Measurements from ENCODE around the gene PARD3B. TPM values are rescaled to one million over a fixed set of nuclear protein-coding genes. Genes with fewer than 3 reads are reported as not detected.

Gene PARD3B
- total RNA-seq, 1 experiment from 2014 or later = 3.6 TPM

DNA sequence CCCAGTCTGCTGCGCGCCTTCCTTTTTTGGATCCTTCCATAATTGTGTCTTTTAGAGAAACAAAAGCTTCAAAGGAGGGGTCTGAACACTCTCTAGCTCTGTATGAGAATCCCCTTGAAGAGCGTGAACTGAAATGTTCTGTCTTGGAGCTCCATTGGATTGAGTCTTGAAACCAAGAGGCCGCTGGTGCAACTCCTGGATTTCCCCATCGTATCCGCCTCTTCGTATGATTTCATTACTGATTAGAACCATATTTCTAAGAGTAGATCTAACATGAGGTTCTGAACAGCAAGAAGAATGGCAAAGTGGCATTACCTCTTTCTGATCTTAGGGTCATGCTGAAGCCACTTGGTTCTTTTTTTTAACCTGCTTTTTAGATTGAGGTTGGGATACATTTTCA, 1105.7 kb downstream of the PARD3B start:
- Histone ChIP-seq H3K4me3 (ENCODE audit: low read depth in 2 of 2, low read length in 2 of 2) (no peak overlapping the region), H3K9me3 (ENCODE audit: control insufficient read depth, insufficient read depth, low read depth, low read length) (no peaks in the 10 kb centered on the region), H3K27ac (ENCODE audit: low read length) (no peak overlapping the region), H3K36me3 (ENCODE audit: control insufficient read depth, insufficient read depth, low read length) (no peaks in the 10 kb centered on the region), H3K4me1 (ENCODE audit: control insufficient read depth, insufficient read depth, low read length) (no peaks in the 10 kb centered on the region), H3K27me3 (ENCODE audit: control insufficient read depth, insufficient read depth, low read length) (no peaks in the 10 kb centered on the region)
- ATAC-seq (no peak), DNase-seq (ENCODE audit: low read depth, low spot score) (no peak)
- POLR2A ChIA-PET = no interaction called here
- TF ChIP-seq REST (IDR thresholded peaks at IDR 0.05; ENCODE audit: insufficient read depth in 1 of 2, low read depth in 2 of 2, low read length in 1 of 2) (no peak), SIN3A (IDR thresholded peaks at IDR 0.05; ENCODE audit: borderline replicate concordance, insufficient read depth, low read depth, low read length) (no peak), TCF7L2 (IDR thresholded peaks at IDR 0.05; ENCODE audit: low read depth, low read length) (no peak), POLR2AphosphoS5 (IDR thresholded peaks at IDR 0.05; ENCODE audit: low read depth, low read length) (no peak)
- TF ChIP-seq, protein P1, sequence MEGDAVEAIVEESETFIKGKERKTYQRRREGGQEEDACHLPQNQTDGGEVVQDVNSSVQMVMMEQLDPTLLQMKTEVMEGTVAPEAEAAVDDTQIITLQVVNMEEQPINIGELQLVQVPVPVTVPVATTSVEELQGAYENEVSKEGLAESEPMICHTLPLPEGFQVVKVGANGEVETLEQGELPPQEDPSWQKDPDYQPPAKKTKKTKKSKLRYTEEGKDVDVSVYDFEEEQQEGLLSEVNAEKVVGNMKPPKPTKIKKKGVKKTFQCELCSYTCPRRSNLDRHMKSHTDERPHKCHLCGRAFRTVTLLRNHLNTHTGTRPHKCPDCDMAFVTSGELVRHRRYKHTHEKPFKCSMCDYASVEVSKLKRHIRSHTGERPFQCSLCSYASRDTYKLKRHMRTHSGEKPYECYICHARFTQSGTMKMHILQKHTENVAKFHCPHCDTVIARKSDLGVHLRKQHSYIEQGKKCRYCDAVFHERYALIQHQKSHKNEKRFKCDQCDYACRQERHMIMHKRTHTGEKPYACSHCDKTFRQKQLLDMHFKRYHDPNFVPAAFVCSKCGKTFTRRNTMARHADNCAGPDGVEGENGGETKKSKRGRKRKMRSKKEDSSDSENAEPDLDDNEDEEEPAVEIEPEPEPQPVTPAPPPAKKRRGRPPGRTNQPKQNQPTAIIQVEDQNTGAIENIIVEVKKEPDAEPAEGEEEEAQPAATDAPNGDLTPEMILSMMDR (IDR thresholded peaks at IDR 0.05) = no peak
- CTCF ChIA-PET = interaction anchor here (0.6 kb wide), 1 partner anchor 21 kb away, joined by 5 read pairs; no protein-coding TSS in a partner anchor
- intact Hi-C loops (cut with micrococcal nuclease; ENCODE audit: unreplicated experiment) (no loop called here), in situ Hi-C loops (cut with HindIII; ENCODE audit: low pct_unique_long_range_greater_than_20kb, low sequenced_read_pairs) (no loop called here)
- BruUV-seq (replicated peaks) = no TSS peak

- BruUV-seq (replicated peaks) = no TSS peak
- no peaks in the 10 kb centered on the region for H3K4me1 ChIP-seq (ENCODE audit: control insufficient read depth, insufficient read depth, low read length)
- intact Hi-C loops (cut with micrococcal nuclease; ENCODE audit: unreplicated experiment) (no loop called here), in situ Hi-C loops (cut with HindIII; ENCODE audit: low pct_unique_long_range_greater_than_20kb, low sequenced_read_pairs) (no loop called here)
- ATAC-seq (no peak), DNase-seq (ENCODE audit: low read depth, low spot score) (no peak)
- no peaks in the 10 kb centered on the region for H3K27me3 ChIP-seq (ENCODE audit: control insufficient read depth, insufficient read depth, low read length)
- H3K9me3 ChIP-seq (ENCODE audit: control insufficient read depth, insufficient read depth, low read depth, low read length) = no peaks in the 10 kb centered on the region
- no peak overlapping the region for H3K4me3 ChIP-seq (ENCODE audit: low read depth in 2 of 2, low read length in 2 of 2)
- TF ChIP-seq REST (IDR thresholded peaks at IDR 0.05; ENCODE audit: insufficient read depth in 1 of 2, low read depth in 2 of 2, low read length in 1 of 2) = no peak
- no peak for TF ChIP-seq SIN3A (IDR thresholded peaks at IDR 0.05; ENCODE audit: borderline replicate concordance, insufficient read depth, low read depth, low read length)
- TF ChIP-seq, protein P1 (IDR thresholded peaks at IDR 0.05) = no peak
- no peak for TF ChIP-seq POLR2AphosphoS5 (IDR thresholded peaks at IDR 0.05; ENCODE audit: low read depth, low read length)
- no peak for TF ChIP-seq TCF7L2 (IDR thresholded peaks at IDR 0.05; ENCODE audit: low read depth, low read length)
- ChIA-PET POLR2A (interaction anchor here (0.6 kb wide), 2 partner anchors 23 to 686 kb away, joined by 7 to 12 read pairs; no protein-coding TSS in a partner anchor), CTCF (interaction anchor here (0.7 kb wide), 1 partner anchor 13 kb away, joined by 8 read pairs; no protein-coding TSS in a partner anchor)
- H3K36me3 ChIP-seq (ENCODE audit: control insufficient read depth, insufficient read depth, low read length) = no peaks in the 10 kb centered on the region
- H3K27ac ChIP-seq (ENCODE audit: low read length) = no peak overlapping the region
Observed at GRCh38 chr2:205651719-205652118, 1106.4 kb downstream of the PARD3B start.

Data from Panc1 (cell line).